ENCODE measurements around the gene SLC2A1. TPM values are rescaled to one million over a fixed set of nuclear protein-coding genes. Genes with fewer than 3 reads are reported as not detected.
A peak's percentile ranks its signal among the peaks of the same experiment; 100 is the strongest.

SLC2A1 gene
- total and polyA plus RNA-seq, 9 of the 15 experiments (the other 6 are each of a cell fraction or from before 2014, with no cell fraction given): 12.6 to 153 (median 48.0) TPM

DNA sequence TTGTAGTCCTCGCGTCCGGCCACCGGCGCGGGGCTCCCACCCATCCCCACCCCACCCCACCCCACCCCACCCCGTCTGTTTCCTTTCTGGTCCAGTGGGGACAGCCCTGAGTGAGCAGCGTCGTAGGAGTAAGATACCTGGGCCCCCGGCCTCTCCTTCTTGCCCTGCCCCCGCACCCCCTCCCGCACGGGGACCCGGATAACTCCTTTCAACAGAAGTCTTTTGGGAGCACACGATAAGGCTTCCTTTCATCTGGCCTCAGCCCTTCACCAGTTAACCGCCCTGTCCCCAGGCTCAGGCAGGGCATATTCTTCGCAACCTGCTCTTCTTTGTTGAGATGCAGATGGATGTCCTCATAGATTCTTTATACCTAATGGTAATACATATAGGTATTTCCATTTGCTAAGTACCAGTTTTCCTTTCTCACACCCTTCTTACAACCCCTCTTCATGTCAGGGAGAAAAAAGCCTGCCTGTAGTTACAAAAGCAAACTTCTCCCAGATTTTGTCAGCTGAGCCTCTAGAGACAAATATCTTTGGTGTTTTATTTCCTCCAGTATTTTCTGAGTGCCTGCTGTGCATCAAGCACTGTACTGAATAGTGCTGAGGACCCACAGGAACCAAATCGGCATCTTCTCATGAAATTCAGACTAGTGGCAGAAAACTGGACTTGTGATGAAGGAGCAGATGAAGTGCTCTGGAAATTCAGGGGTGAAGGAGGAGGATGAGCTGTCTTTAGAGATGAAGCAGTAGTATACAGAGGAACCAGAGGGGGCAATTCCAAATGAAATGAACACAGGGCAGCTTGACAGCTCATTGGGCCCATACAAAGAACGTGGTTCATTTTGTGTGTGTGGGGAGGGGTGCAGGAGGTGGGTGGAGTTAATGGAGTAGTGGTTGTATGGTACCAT is 33.6 kb downstream of the SLC2A1 start:
- Histone ChIP-seq H3K9me3 (replicated peaks; ENCODE audit: control insufficient read depth, insufficient read depth, low read depth, low read length) (no peaks in the 10 kb centered on the region), H3K79me2 (ENCODE audit: control insufficient read depth, insufficient read depth, low read length) (no peaks in the 10 kb centered on the region; the same call in 2 of the 3 replicates), H3K4me2 (ENCODE audit: insufficient read depth, low read length) (peak overlapping the region; percentile 89), H3K27ac (ENCODE audit: extremely low read depth, low read depth, low read length) (peak overlapping the region; percentile 78), H3K9ac (ENCODE audit: insufficient read depth in 1 of 2, low read depth in 2 of 2, low read length in 2 of 2) (peak overlapping the region; percentile 47 to 90), H3K4me1 (replicated peaks in 1 of 2; ENCODE audit: control insufficient read depth in 2 of 2, insufficient read depth in 2 of 2, low read length in 2 of 2) (peaks cover 34 to 50% of the 10 kb centered on the region in 2 experiments), H3K27me3 (ENCODE audit: control insufficient read depth in 2 of 2, insufficient read depth in 2 of 2, low read length in 2 of 2) (no peaks in the 10 kb centered on the region), H4K20me1 (replicated peaks; ENCODE audit: control insufficient read depth, insufficient read depth, low read length) (no peaks in the 10 kb centered on the region), H2AFZ (ENCODE audit: low read depth, low read length) (peak overlapping the region; percentile 92), H3K9me1 (ENCODE audit: control insufficient read depth, insufficient read depth, low read length) (no peaks in the 10 kb centered on the region), H3K4me3 (peak overlapping the region; percentile 55), H3K36me3 (ENCODE audit: control insufficient read depth, insufficient read depth, low read length) (peaks cover 49% of the 10 kb centered on the region)
- peak; percentile 84 to 97 (median 90) for DNase-seq (ENCODE audit: extremely low read depth in 1 of 4, low spot score in 3 of 4)
- TSS peak; percentile 83 for BruUV-seq (replicated peaks)
- FAIRE-seq: peak; percentile 91
- intact Hi-C loops (cut with micrococcal nuclease): loop anchor here (1.0 to 2.0 kb wide), 5 partner anchors 11 to 148 kb away; no protein-coding TSS in a partner anchor
- peak; percentile 76 for ATAC-seq
- CTCF ChIA-PET (ENCODE audit: low intra/inter-chr PET ratio): interaction anchor here (2.0 kb wide), 1 partner anchor 149 kb away, joined by 5 read pairs; no protein-coding TSS in a partner anchor
- in situ Hi-C loops (cut with MboI): loop anchor here (5.0 kb wide), 2 partner anchors 143 to 147 kb away; partner anchors contain the start of gene TMEM269
- POLR2A ChIA-PET: interaction anchor here (0.6 to 2.2 kb wide), 12 partner anchors 8 to 284 kb away, joined by 3 to 11 read pairs (median 3); no protein-coding TSS in a partner anchor
- 4% methylated on average over 9 of the region's 19 CpGs for WGBS (ENCODE audit: insufficient coverage, low coverage, missing lambda C conversion rate)
- TF ChIP-seq FOXA1 (IDR thresholded peaks at IDR 0.05; ENCODE audit: borderline replicate concordance) (no peak), CSDE1 (IDR thresholded peaks at IDR 0.05) (no peak), GATA2 (CRISPR knock-in tag; IDR thresholded peaks at IDR 0.05) (0 out of 2 replicates have a peak, but pooled peaks have one; percentile 33), ZNF766 (CRISPR knock-in tag; conservative IDR thresholded peaks at IDR 0.05) (0 out of 2 replicates have a peak, but pooled peaks have one; percentile 39), MTA1 (IDR thresholded peaks at IDR 0.05; ENCODE audit: borderline replicate concordance) (no peak), CBX5 (IDR thresholded peaks at IDR 0.05; ENCODE audit: borderline replicate concordance, low read depth) (no peak), ZEB2 (IDR thresholded peaks at IDR 0.05) (0 out of 2 replicates have a peak, but pooled peaks have one; percentile 51), ZNF239 (CRISPR knock-in tag; IDR thresholded peaks at IDR 0.05) (no peak), ATF1 (CRISPR knock-in tag; IDR thresholded peaks at IDR 0.05) (no peak), ATF1 (tag; IDR thresholded peaks at IDR 0.05) (no peak)
- TF ChIP-seq, protein P1, sequence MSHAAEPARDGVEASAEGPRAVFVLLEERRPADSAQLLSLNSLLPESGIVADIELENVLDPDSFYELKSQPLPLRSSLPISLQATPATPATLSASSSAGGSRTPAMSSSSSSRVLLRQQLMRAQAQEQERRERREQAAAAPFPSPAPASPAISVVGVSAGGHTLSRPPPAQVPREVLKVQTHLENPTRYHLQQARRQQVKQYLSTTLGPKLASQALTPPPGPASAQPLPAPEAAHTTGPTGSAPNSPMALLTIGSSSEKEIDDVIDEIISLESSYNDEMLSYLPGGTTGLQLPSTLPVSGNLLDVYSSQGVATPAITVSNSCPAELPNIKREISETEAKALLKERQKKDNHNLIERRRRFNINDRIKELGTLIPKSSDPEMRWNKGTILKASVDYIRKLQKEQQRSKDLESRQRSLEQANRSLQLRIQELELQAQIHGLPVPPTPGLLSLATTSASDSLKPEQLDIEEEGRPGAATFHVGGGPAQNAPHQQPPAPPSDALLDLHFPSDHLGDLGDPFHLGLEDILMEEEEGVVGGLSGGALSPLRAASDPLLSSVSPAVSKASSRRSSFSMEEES (CRISPR knock-in tag; IDR thresholded peaks at IDR 0.05): no peak
- TF ChIP-seq, protein P2, sequence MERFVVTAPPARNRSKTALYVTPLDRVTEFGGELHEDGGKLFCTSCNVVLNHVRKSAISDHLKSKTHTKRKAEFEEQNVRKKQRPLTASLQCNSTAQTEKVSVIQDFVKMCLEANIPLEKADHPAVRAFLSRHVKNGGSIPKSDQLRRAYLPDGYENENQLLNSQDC (CRISPR knock-in tag; IDR thresholded peaks at IDR 0.05): peak; percentile 55; the same call in 1 of the 2 replicates
- TF ChIP-seq, protein P3, sequence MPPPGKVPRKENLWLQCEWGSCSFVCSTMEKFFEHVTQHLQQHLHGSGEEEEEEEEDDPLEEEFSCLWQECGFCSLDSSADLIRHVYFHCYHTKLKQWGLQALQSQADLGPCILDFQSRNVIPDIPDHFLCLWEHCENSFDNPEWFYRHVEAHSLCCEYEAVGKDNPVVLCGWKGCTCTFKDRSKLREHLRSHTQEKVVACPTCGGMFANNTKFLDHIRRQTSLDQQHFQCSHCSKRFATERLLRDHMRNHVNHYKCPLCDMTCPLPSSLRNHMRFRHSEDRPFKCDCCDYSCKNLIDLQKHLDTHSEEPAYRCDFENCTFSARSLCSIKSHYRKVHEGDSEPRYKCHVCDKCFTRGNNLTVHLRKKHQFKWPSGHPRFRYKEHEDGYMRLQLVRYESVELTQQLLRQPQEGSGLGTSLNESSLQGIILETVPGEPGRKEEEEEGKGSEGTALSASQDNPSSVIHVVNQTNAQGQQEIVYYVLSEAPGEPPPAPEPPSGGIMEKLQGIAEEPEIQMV (tag; conservative IDR thresholded peaks at IDR 0.05; ENCODE audit: low read depth): peak; percentile 96
- TF ChIP-seq, protein P4, sequence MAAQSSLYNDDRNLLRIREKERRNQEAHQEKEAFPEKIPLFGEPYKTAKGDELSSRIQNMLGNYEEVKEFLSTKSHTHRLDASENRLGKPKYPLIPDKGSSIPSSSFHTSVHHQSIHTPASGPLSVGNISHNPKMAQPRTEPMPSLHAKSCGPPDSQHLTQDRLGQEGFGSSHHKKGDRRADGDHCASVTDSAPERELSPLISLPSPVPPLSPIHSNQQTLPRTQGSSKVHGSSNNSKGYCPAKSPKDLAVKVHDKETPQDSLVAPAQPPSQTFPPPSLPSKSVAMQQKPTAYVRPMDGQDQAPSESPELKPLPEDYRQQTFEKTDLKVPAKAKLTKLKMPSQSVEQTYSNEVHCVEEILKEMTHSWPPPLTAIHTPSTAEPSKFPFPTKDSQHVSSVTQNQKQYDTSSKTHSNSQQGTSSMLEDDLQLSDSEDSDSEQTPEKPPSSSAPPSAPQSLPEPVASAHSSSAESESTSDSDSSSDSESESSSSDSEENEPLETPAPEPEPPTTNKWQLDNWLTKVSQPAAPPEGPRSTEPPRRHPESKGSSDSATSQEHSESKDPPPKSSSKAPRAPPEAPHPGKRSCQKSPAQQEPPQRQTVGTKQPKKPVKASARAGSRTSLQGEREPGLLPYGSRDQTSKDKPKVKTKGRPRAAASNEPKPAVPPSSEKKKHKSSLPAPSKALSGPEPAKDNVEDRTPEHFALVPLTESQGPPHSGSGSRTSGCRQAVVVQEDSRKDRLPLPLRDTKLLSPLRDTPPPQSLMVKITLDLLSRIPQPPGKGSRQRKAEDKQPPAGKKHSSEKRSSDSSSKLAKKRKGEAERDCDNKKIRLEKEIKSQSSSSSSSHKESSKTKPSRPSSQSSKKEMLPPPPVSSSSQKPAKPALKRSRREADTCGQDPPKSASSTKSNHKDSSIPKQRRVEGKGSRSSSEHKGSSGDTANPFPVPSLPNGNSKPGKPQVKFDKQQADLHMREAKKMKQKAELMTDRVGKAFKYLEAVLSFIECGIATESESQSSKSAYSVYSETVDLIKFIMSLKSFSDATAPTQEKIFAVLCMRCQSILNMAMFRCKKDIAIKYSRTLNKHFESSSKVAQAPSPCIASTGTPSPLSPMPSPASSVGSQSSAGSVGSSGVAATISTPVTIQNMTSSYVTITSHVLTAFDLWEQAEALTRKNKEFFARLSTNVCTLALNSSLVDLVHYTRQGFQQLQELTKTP (IDR thresholded peaks at IDR 0.05; ENCODE audit: low read depth in 1 of 2, partially characterized antibody in 2 of 2): no peak
